GM18951 (cell line): ENCODE measurements around the gene XDH.

Experiments used
- POLR2A ChIP-seq: IDR thresholded peaks from 4 replicates; pipeline ENCODE4 v1.6.1; 2011; ENCODE audit warnings: mild to moderate bottlenecking; ENCODE audit not compliant: insufficient read length, insufficient read depth; ENCODE audit errors: extremely low read depth
- in situ Hi-C: fragments of 300-500 bp; cut with MboI; formaldehyde crosslinking; loops from one replicate; pipeline ENCODE4 v1.12.0; 2022; ENCODE audit warnings: low sequenced_read_pairs, mixed read lengths, inconsistent platforms; ENCODE audit not compliant: unreplicated experiment

Gene XDH

GRCh38 chr2:31388736-31389135 lies 25.8 kb downstream of the XDH start:
- in situ Hi-C loops = no loop called here
- no peak for TF ChIP-seq POLR2A

- in situ Hi-C loops = no loop called here
- TF ChIP-seq POLR2A = no peak
These were observed 26.7 kb downstream of the XDH start for GRCh38 chr2:31387850-31388249.

- no peak for TF ChIP-seq POLR2A
- in situ Hi-C loops = no loop called here
These were observed 27.9 kb downstream of the XDH start for GRCh38 chr2:31386648-31387047.

GRCh38 chr2:31386172-31386571 lies 28.4 kb downstream of the XDH start:
- no peak for TF ChIP-seq POLR2A
- in situ Hi-C loops = no loop called here

- no peak for TF ChIP-seq POLR2A
- in situ Hi-C loops = no loop called here
These were observed 29.7 kb downstream of the XDH start for GRCh38 chr2:31384771-31385276.

- TF ChIP-seq POLR2A = no peak
- in situ Hi-C loops = no loop called here
These were observed 30.2 kb downstream of the XDH start for GRCh38 chr2:31384351-31384750.

GRCh38 chr2:31383471-31384153 lies 30.9 kb downstream of the XDH start:
- no peak for TF ChIP-seq POLR2A
- in situ Hi-C loops = no loop called here

- no peak for TF ChIP-seq POLR2A
- in situ Hi-C loops = no loop called here
These were observed 32.0 kb downstream of the XDH start for GRCh38 chr2:31382452-31383120.

GRCh38 chr2:31381601-31382000 lies 32.9 kb downstream of the XDH start:
- in situ Hi-C loops = no loop called here
- no peak for TF ChIP-seq POLR2A

- in situ Hi-C loops = no loop called here
- no peak for TF ChIP-seq POLR2A
These were observed 34.3 kb downstream of the XDH start for GRCh38 chr2:31380243-31380642.

- in situ Hi-C loops = no loop called here
These were observed 34.8 kb downstream of the XDH start for GRCh38 chr2:31379747-31380146.

GRCh38 chr2:31378791-31379501 lies 35.6 kb downstream of the XDH start:
- in situ Hi-C loops = no loop called here
- TF ChIP-seq POLR2A = no peak

More at GRCh38 chr2:31379747-31380146, 34.8 kb downstream of the XDH start:
- TF ChIP-seq POLR2A = no peak

- no peak for TF ChIP-seq POLR2A
- in situ Hi-C loops = no loop called here
These were observed 36.2 kb downstream of the XDH start for GRCh38 chr2:31378389-31378788.
